ENCODE measurements around the gene SIRPB1.

- no peak for TF ChIP-seq CTCF (IDR thresholded peaks at IDR 0.05)
- TF ChIP-seq POLR2A (IDR thresholded peaks at IDR 0.05) = no peak
Observed at GRCh38 chr20:1665345-1665744, 45.5 kb upstream of the SIRPB1 start.

All from testis (tissue), 2 donors.